Suprapubic skin (tissue), 4 donors: ENCODE results near the gene KCNJ4.

Experiments used
- CTCF ChIP-seq, 2 donors: fragments of 200-600 bp in 1 of 2; fragments of 450-650 bp in 1 of 2; sonication (generic) in 1 of 2; IDR thresholded peaks; one replicate each; pipeline ENCODE4 v1.5.1; 2016 to 2019; ENCODE audit warnings: antibody characterized with exemption in 2 of 2, mild to moderate bottlenecking in 1 of 2, moderate library complexity in 1 of 2
- EP300 ChIP-seq: sonication (generic); formaldehyde crosslinking; IDR thresholded peaks from one replicate; pipeline ENCODE4 v1.6.1; 2017; ENCODE audit warnings: antibody characterized with exemption
- POLR2A ChIP-seq, 2 donors: fragments of 450-650 bp; IDR thresholded peaks; one replicate each; pipeline ENCODE4 v1.6.1; 2017; ENCODE audit warnings: antibody characterized with exemption in 2 of 2, mild to moderate bottlenecking in 2 of 2, moderate library complexity in 2 of 2
- POLR2AphosphoS5 ChIP-seq, 3 donors: sonication (generic); formaldehyde crosslinking; IDR thresholded peaks; one replicate each; pipeline ENCODE4 v1.6.1; 2017; ENCODE audit warnings: antibody characterized with exemption in 3 of 3

DNA sequence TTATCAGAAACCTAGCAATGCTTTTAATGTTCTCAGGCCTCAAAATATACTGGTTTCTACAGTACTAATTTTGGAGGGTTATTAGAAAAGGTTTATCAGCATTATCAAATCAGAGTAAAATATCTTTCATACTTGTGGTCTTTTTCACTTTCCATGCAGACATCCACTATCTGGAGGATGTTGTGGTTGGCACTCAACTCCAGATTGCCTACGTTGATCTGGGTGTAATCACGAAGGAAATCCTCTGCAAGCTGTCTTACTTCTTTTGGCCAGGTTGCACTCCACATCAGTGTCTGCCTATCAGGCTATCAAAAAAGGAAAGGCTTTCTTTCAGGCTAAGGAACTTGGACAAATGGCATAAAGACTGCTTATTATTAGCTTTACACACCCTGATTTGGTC is 39.5 kb upstream of the KCNJ4 start:
- TF ChIP-seq POLR2A (IDR thresholded peaks at IDR 0.05) (no peak), CTCF (IDR thresholded peaks at IDR 0.05) (no peak), POLR2AphosphoS5 (IDR thresholded peaks at IDR 0.05) (no peak), EP300 (no peak)
